Left cardiac atrium (tissue), 4 donors: ENCODE measurements around the gene CEP78. TPM values are rescaled to one million over a fixed set of nuclear protein-coding genes. Genes with fewer than 3 reads are reported as not detected.
A peak's percentile ranks its signal among the peaks of the same experiment; 100 is the strongest.

Experiments used
- ATAC-seq, 2 donors: fragments of 200-7000 bp; cut with Tn5 transposase; one replicate each; pipeline ENCODE4 v1.9.1; 2020; ENCODE audit warnings: mild to moderate bottlenecking in 2 of 2, moderate library complexity in 2 of 2
- DNase-seq: peaks from one replicate; pipeline ENCODE4 v3.0.0-alpha.2; 2020
- intact Hi-C, 2 donors: fragments of 100-400 bp; cut with DNase I; formaldehyde crosslinking; loops; one replicate each; pipeline versions ENCODE4 v1.14.1 to v1.15.1; 2022 to 2023
- total RNA-seq, 2 donors: library from RNA; stranded (reverse); fragmentation: NEBNext Ultra II Directional; extraction: Animal tissue kit (Norgen Biotek cat#: 25700); gene quantifications; one replicate each; pipeline ENCODE4 v1.2.1, GENCODE V29; 2021
- donor health status: DM: no; HTN: yes; CAD: no.
- donor health status: DM: no; HTN: yes; CAD: no; lungs with severe emphysema.
- donor health status: DM: yes; HTN: yes; CAD: no.
- donor health status: Dilated cardiomyopathy.

The CEP78 gene
- total RNA-seq, 2 donors from 2014 or later, result 4.6 to 5.8 TPM

- no peak for DNase-seq
- ATAC-seq, result no peak
- intact Hi-C loops, result no loop called here
Observed at GRCh38 chr9:78321505-78321904, 85.6 kb downstream of the CEP78 start.

- ATAC-seq, result no peak
- intact Hi-C loops, result no loop called here
- no peak for DNase-seq
Observed at GRCh38 chr9:78324068-78324650, 88.3 kb downstream of the CEP78 start.

- ATAC-seq (no peak), DNase-seq (no peak)
- intact Hi-C loops, result no loop called here
Observed at GRCh38 chr9:78324682-78325081, 88.8 kb downstream of the CEP78 start.

- intact Hi-C loops, result no loop called here
- DNase-seq (peak; percentile 36), ATAC-seq (peak; percentile 41 to 72)
Observed at GRCh38 chr9:78325343-78325742, 89.5 kb downstream of the CEP78 start.

- ATAC-seq (no peak), DNase-seq (no peak)
- intact Hi-C loops, result no loop called here
Observed at GRCh38 chr9:78325846-78326360, 90.0 kb downstream of the CEP78 start.

DNA sequence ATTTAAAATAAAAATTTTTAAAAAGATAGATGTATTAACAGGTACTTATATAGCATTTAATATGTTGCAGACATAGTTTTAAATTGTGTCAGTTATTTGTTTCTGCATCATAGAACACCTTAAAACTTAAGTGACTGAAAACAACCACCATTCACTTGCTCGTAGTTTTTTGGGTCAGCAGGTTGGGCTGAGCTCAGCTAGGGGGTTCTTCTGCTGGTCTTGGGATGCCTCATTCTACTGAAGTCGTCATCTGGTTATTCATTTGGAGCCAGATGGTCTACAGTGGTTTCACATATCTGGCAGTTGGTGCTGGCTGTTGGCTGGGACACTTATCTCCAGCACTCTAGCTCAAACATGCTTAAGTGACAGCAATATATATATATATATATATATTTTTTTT lies 90.7 kb downstream of the CEP78 start:
- DNase-seq (no peak), ATAC-seq (no peak)

More for the DNA sequence above, 90.7 kb downstream of the CEP78 start:
- intact Hi-C loops, result no loop called here

Other genes with a start within 250 kb of the CEP78 start
- 10 to 100 TPM; 20.9 to 27.8 TPM for gene GNAQ, start 204.3 kb upstream of the CEP78 start, total RNA-seq
- 1 to 10 TPM; 2.7 to 6.4 TPM for gene PSAT1, start 61.0 kb downstream of the CEP78 start, total RNA-seq